Upper lobe of left lung (tissue), 6 donors: ENCODE data around the gene F5. TPM values are rescaled to one million over a fixed set of nuclear protein-coding genes. Genes with fewer than 3 reads are reported as not detected.

Experiments
- ATAC-seq, 2 donors: fragments of 200-7000 bp; cut with Tn5 transposase; one replicate each; pipeline ENCODE4 v1.9.1; 2022; ENCODE audit warnings: mild to moderate bottlenecking in 2 of 2, moderate library complexity in 2 of 2; ENCODE audit not compliant: low FRiP score in 2 of 2
- DNase-seq, 2 donors: peaks; one replicate each; pipeline ENCODE4 v3.0.0-alpha.2; 2019 to 2020
- H3K27ac ChIP-seq, 4 donors: fragments of 200-600 bp; sonication (generic); one replicate each; pipeline ENCODE4 v1.5.1; 2016 to 2019
- H3K27me3 ChIP-seq, 4 donors: fragments of 200-600 bp; sonication (generic); one replicate each; pipeline ENCODE4 v1.5.1; 2017 to 2019
- H3K36me3 ChIP-seq, 4 donors: fragments of 200-600 bp; sonication (generic); one replicate each; pipeline ENCODE4 v1.5.1; 2016 to 2019
- H3K4me1 ChIP-seq, 4 donors: fragments of 200-600 bp; sonication (generic); one replicate each; pipeline ENCODE4 v1.5.1; 2018 to 2019
- H3K4me3 ChIP-seq, 4 donors: fragments of 200-600 bp; sonication (generic); one replicate each; pipeline ENCODE4 v1.5.1; 2017 to 2019; ENCODE audit warnings: mild to moderate bottlenecking in 2 of 4, moderate library complexity in 1 of 4
- H3K9me3 ChIP-seq, 4 donors: fragments of 200-600 bp; sonication (generic); one replicate each; pipeline ENCODE4 v1.5.1; 2018 to 2019
- EP300 ChIP-seq, 4 donors: sonication (generic); formaldehyde crosslinking; IDR thresholded peaks; one replicate each; pipeline ENCODE4 v1.5.1; 2017; ENCODE audit warnings: antibody characterized with exemption in 4 of 4, control low read depth in 2 of 4
- POLR2A ChIP-seq, 4 donors: fragments of 450-650 bp; IDR thresholded peaks; one replicate each; pipeline ENCODE4 v1.5.1; 2016 to 2017; ENCODE audit warnings: antibody characterized with exemption in 4 of 4, mild to moderate bottlenecking in 2 of 4
- POLR2AphosphoS5 ChIP-seq, 2 donors: sonication (generic); formaldehyde crosslinking; IDR thresholded peaks; one replicate each; pipeline ENCODE4 v1.5.1; 2017; ENCODE audit warnings: antibody characterized with exemption in 2 of 2
- WGBS, 2 donors: methylation state at CpG; one replicate each; pipeline ENCODE4 v1.1.5; 2017 to 2018; 5-methylcytosine and 5-hydroxymethylcytosine counted together
- total RNA-seq, 6 donors: library from RNA; depleted of rRNA in 4 of 6; stranded (reverse); fragments of >200 nt in 4 of 6; gene quantifications; one replicate each; pipeline versions ENCODE4 v1.1.0 to v1.2.1, GENCODE V29; 2016 to 2021
- TF ChIP-seq, protein P1 (sequence below), 6 experiments: fragments of 450-650 bp in 4 of 6; fragments of 200-600 bp in 2 of 6; sonication (generic) in 2 of 6; IDR thresholded peaks; one replicate each; pipeline ENCODE4 v1.5.1; 2016 to 2019; ENCODE audit warnings: antibody characterized with exemption in 6 of 6
- donor health status: DM: no; HTN: no; CAD: no; lungs with moderate emphysema.
- donor health status: DM: no; HTN: yes; CAD: no; lungs with severe emphysema.

Gene F5
- total RNA-seq, 6 donors from 2014 or later: 0.89 to 6.5 (median 2.2) TPM

DNA sequence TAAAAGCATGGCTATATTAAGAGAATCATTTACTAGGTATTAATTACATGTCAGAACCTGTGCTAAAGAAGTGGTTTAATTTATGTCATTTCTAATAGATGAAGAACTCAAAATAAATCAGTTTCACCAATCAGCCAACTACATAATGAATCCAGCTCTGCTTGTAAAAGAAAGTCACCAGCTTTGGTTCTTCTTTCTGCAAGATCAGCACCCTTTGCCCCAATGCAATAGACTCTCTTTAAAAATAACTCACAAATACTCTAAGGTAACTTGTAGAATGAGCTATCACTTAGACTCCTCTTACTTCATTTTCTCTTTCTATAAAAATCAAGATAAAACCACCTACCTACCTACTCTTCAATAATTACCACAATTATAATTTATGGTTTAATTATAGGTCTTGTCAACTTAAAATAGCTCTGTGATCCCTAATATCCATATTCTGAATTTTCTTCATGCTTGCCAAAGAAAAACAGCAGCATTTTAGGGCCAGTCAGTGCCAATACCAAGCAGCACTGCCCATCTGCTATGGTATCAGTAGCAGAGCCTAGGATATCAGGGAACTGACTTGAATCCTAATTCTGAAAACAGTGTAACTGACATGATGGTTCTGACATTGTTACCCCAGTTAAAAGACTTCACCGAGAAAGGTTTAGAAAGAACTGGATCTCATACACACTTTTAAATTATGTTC, 111.8 kb downstream of the F5 start:
- Histone ChIP-seq H3K4me1 (no peaks in the 10 kb centered on the region), H3K9me3 (no peaks in the 10 kb centered on the region), H3K4me3 (no peak overlapping the region), H3K27me3 (no peaks in the 10 kb centered on the region), H3K27ac (no peak overlapping the region), H3K36me3 (peaks cover 0 to 20% (median 3%) of the 10 kb centered on the region in 4 donors)
- no peak for TF ChIP-seq POLR2A (IDR thresholded peaks at IDR 0.05)
- TF ChIP-seq, protein P1, sequence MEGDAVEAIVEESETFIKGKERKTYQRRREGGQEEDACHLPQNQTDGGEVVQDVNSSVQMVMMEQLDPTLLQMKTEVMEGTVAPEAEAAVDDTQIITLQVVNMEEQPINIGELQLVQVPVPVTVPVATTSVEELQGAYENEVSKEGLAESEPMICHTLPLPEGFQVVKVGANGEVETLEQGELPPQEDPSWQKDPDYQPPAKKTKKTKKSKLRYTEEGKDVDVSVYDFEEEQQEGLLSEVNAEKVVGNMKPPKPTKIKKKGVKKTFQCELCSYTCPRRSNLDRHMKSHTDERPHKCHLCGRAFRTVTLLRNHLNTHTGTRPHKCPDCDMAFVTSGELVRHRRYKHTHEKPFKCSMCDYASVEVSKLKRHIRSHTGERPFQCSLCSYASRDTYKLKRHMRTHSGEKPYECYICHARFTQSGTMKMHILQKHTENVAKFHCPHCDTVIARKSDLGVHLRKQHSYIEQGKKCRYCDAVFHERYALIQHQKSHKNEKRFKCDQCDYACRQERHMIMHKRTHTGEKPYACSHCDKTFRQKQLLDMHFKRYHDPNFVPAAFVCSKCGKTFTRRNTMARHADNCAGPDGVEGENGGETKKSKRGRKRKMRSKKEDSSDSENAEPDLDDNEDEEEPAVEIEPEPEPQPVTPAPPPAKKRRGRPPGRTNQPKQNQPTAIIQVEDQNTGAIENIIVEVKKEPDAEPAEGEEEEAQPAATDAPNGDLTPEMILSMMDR (IDR thresholded peaks at IDR 0.05): no peak
- no peak for TF ChIP-seq EP300 (IDR thresholded peaks at IDR 0.05)
- TF ChIP-seq POLR2AphosphoS5 (IDR thresholded peaks at IDR 0.05): no peak
- WGBS, 2 donors: 80 to 93% methylated on average over 1 of the region's 1 CpG
- ATAC-seq: no peak
- no peak for DNase-seq

DNA sequence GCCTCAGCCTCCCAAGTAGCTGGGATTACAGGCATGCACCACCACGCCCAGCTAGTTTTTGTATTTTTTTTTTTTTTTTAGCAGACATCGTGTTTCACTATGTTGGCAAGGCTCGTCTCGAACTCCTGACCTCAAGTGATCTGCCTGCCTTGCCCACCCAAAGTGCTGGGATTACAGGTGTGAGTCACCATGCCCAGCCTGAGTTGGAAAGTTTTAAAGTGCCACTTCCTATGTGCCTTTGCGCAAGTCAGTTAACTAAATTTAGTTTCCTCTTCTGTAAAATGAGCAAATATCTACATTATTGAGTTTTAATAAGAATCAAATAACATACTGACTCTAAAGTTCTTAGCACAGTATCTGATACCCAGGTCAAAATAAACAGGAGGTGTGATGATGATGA, 112.9 kb downstream of the F5 start:
- 68 to 79% methylated on average over 5 of the region's 5 CpGs for WGBS, 2 donors
- no peak overlapping the region for H3K4me3 ChIP-seq
- TF ChIP-seq POLR2A (IDR thresholded peaks at IDR 0.05): no peak
- TF ChIP-seq EP300 (IDR thresholded peaks at IDR 0.05): peak in 1 of 4 donors; percentile 44
- TF ChIP-seq, protein P1 (IDR thresholded peaks at IDR 0.05): no peak
- H3K9me3 ChIP-seq: no peaks in the 10 kb centered on the region
- no peaks in the 10 kb centered on the region for H3K27me3 ChIP-seq
- H3K4me1 ChIP-seq: no peaks in the 10 kb centered on the region
- peaks cover 0 to 26% (median 3%) of the 10 kb centered on the region in 4 donors for H3K36me3 ChIP-seq
- ATAC-seq (no peak), DNase-seq (peak in 1 of 2 donors; percentile 33)
- no peak overlapping the region for H3K27ac ChIP-seq

DNA sequence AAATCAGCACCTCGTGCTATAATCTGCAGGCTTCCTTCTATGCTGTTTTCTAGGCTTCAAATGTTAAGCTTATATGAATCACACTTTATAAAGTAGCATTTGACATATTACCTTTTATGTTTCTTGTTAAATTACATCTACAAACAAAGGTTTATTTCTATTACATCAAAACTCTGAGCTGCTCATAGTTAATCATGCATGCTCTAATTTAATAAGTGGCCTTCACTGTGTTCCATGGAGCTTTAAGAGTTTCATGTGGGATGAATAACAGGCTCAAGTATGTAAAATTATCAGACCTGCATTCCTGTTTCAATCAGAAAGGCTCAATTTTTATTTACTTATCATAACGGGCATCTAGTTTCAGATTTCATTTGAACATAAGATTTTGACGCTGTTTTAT, 113.5 kb downstream of the F5 start:
- Histone ChIP-seq H3K9me3 (no peaks in the 10 kb centered on the region), H3K27me3 (no peaks in the 10 kb centered on the region), H3K4me1 (no peaks in the 10 kb centered on the region), H3K4me3 (no peak overlapping the region), H3K36me3 (peaks cover 0 to 31% (median 3%) of the 10 kb centered on the region in 4 donors), H3K27ac (no peak overlapping the region)
- DNase-seq (no peak), ATAC-seq (no peak)
- 80 to 86% methylated on average over 3 of the region's 3 CpGs for WGBS, 2 donors
- TF ChIP-seq EP300 (IDR thresholded peaks at IDR 0.05) (no peak), POLR2A (IDR thresholded peaks at IDR 0.05) (no peak), POLR2AphosphoS5 (IDR thresholded peaks at IDR 0.05) (no peak)
- TF ChIP-seq, protein P1 (IDR thresholded peaks at IDR 0.05): no peak

DNA sequence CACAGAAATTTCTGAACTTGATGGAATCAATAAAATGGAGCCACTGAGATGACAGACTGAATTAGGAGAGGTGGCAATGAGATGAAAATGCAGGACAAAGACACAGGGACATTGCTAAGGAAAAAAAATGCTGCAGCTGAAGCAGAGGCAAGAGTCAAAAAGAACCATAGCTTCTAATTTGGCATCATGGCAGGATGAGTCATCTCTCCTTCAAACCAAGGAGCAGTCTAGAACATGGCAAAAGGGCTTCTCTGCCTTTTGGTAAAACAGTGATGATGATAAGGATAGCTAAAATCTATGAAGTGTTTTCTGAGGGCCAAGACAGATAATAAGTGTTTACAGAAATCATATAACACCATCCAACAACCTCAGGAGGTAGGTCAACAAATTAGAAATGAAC, 117.3 kb downstream of the F5 start:
- Histone ChIP-seq H3K36me3 (peaks cover 0 to 32% (median 4%) of the 10 kb centered on the region in 4 donors), H3K4me1 (no peaks in the 10 kb centered on the region), H3K27ac (no peak overlapping the region), H3K27me3 (no peaks in the 10 kb centered on the region), H3K4me3 (no peak overlapping the region), H3K9me3 (no peaks in the 10 kb centered on the region)
- ATAC-seq: no peak
- no peak for DNase-seq
- TF ChIP-seq POLR2A (IDR thresholded peaks at IDR 0.05) (no peak), EP300 (IDR thresholded peaks at IDR 0.05) (no peak), POLR2AphosphoS5 (IDR thresholded peaks at IDR 0.05) (no peak)
- TF ChIP-seq, protein P1 (IDR thresholded peaks at IDR 0.05): no peak
